ENCODE data around the gene EXD3.
A peak's percentile ranks its signal among the peaks of the same experiment; 100 is the strongest.

EXD3 gene

GRCh38 chr9:137303151-137303892 is 119.6 kb downstream of the EXD3 start:
- no peak for DNase-seq

- DNase-seq = no peak
Observed at GRCh38 chr9:137302449-137303150, 120.4 kb downstream of the EXD3 start.

- DNase-seq = peak; percentile 87
Observed at GRCh38 chr9:137302118-137302448, 120.9 kb downstream of the EXD3 start, which contains the start of gene NRARP. Gene NRARP, minus strand, starts transcription at chr9:137302271. Its CDS starts 343 bp downstream, at chr9:137301928.

- no peak for DNase-seq
Observed at GRCh38 chr9:137301081-137301947, 121.6 kb downstream of the EXD3 start.

GRCh38 chr9:137300567-137301080 is 122.3 kb downstream of the EXD3 start:
- no peak for DNase-seq

GRCh38 chr9:137299938-137300337 is 123.0 kb downstream of the EXD3 start:
- no peak for DNase-seq

GRCh38 chr9:137299203-137299565 is 123.8 kb downstream of the EXD3 start:
- no peak for DNase-seq

GRCh38 chr9:137298401-137299202 is 124.4 kb downstream of the EXD3 start:
- no peak for DNase-seq

GRCh38 chr9:137297966-137298365 is 125.0 kb downstream of the EXD3 start:
- DNase-seq = no peak

- no peak for DNase-seq
Observed at GRCh38 chr9:137296670-137297664, 126.0 kb downstream of the EXD3 start.

- no peak for DNase-seq
Observed at GRCh38 chr9:137295849-137296669, 126.9 kb downstream of the EXD3 start.

GRCh38 chr9:137295238-137295811 is 127.6 kb downstream of the EXD3 start:
- peak; percentile 36 for DNase-seq

- no peak for DNase-seq
Observed at GRCh38 chr9:137294681-137295237, 128.2 kb downstream of the EXD3 start.

GRCh38 chr9:137294091-137294680 is 128.8 kb downstream of the EXD3 start:
- DNase-seq = no peak

GRCh38 chr9:137293482-137294090 is 129.4 kb downstream of the EXD3 start:
- DNase-seq = no peak

- no peak for DNase-seq
Observed at GRCh38 chr9:137293094-137293481, 129.9 kb downstream of the EXD3 start.

GRCh38 chr9:137286975-137287383 is 136.0 kb downstream of the EXD3 start:
- no peak for DNase-seq

GRCh38 chr9:137281345-137282116 is 141.4 kb downstream of the EXD3 start:
- DNase-seq = no peak
